ES-I3 (cell line): ENCODE results near the gene ICA1.

ENCODE experiments used
- H3K36me3 ChIP-seq: 2 replicates; pipeline ENCODE4 v1.6.1; 2013; ENCODE audit warnings: mild to moderate bottlenecking, low read length, control low read depth, moderate library complexity; ENCODE audit not compliant: insufficient read depth
- H3K4me1 ChIP-seq: 2 replicates; pipeline ENCODE4 v1.6.1; 2013; ENCODE audit warnings: mild to moderate bottlenecking, control low read depth, low read length; ENCODE audit not compliant: insufficient read depth
- H3K9ac ChIP-seq: 2 replicates; pipeline ENCODE4 v1.6.1; 2013; ENCODE audit warnings: low read depth, mild to moderate bottlenecking, low read length, moderate library complexity
- H3K9me3 ChIP-seq: 2 replicates; pipeline ENCODE4 v1.6.1; 2013; ENCODE audit warnings: mild to moderate bottlenecking, low read length, moderate library complexity; ENCODE audit not compliant: control insufficient read depth, insufficient read depth

Gene ICA1

GRCh38 chr7:8283968-8284367 lies 22.0 kb upstream of the ICA1 start:
- Histone ChIP-seq H3K4me1 (peaks cover 6% of the 10 kb centered on the region; the same call in 1 of the 2 replicates), H3K9ac (no peak overlapping the region), H3K36me3 (no peaks in the 10 kb centered on the region), H3K9me3 (no peaks in the 10 kb centered on the region)

- H3K4me1 ChIP-seq = peaks cover 6% of the 10 kb centered on the region; the same call in 1 of the 2 replicates
- H3K9ac ChIP-seq = no peak overlapping the region
- no peaks in the 10 kb centered on the region for H3K36me3 ChIP-seq
- H3K9me3 ChIP-seq = no peaks in the 10 kb centered on the region
Measured at GRCh38 chr7:8282871-8283270, 20.9 kb upstream of the ICA1 start.

- peaks cover under 1% of the 10 kb centered on the region; the same call in 1 of the 2 replicates for H3K4me1 ChIP-seq
- H3K9me3 ChIP-seq = no peaks in the 10 kb centered on the region
- no peaks in the 10 kb centered on the region for H3K36me3 ChIP-seq
- no peak overlapping the region for H3K9ac ChIP-seq
Measured at GRCh38 chr7:8282162-8282561, 20.2 kb upstream of the ICA1 start.

- Histone ChIP-seq H3K36me3 (no peaks in the 10 kb centered on the region), H3K4me1 (no peaks in the 10 kb centered on the region), H3K9me3 (no peaks in the 10 kb centered on the region), H3K9ac (no peak overlapping the region)
Measured at GRCh38 chr7:8278183-8278582, 16.2 kb upstream of the ICA1 start.

GRCh38 chr7:8277394-8277982 lies 15.5 kb upstream of the ICA1 start:
- H3K9me3 ChIP-seq = no peaks in the 10 kb centered on the region
- H3K4me1 ChIP-seq = no peaks in the 10 kb centered on the region
- no peaks in the 10 kb centered on the region for H3K36me3 ChIP-seq
- H3K9ac ChIP-seq = no peak overlapping the region

- Histone ChIP-seq H3K9ac (no peak overlapping the region), H3K36me3 (no peaks in the 10 kb centered on the region), H3K9me3 (no peaks in the 10 kb centered on the region), H3K4me1 (no peaks in the 10 kb centered on the region)
Measured at GRCh38 chr7:8274589-8274988, 12.6 kb upstream of the ICA1 start.

- no peaks in the 10 kb centered on the region for H3K9me3 ChIP-seq
- no peak overlapping the region for H3K9ac ChIP-seq
- H3K36me3 ChIP-seq = no peaks in the 10 kb centered on the region
- H3K4me1 ChIP-seq = no peaks in the 10 kb centered on the region
Measured at GRCh38 chr7:8271960-8272359, 10.0 kb upstream of the ICA1 start.

- no peaks in the 10 kb centered on the region for H3K36me3 ChIP-seq
- H3K9ac ChIP-seq = peak overlapping the region; percentile 71; the same call in 1 of the 2 replicates
- no peaks in the 10 kb centered on the region for H3K9me3 ChIP-seq
- H3K4me1 ChIP-seq = no peaks in the 10 kb centered on the region
Measured at GRCh38 chr7:8263048-8263447, 1.1 kb upstream of the ICA1 start.

GRCh38 chr7:8260871-8261694 lies 884 bp downstream of the ICA1 start:
- no peaks in the 10 kb centered on the region for H3K4me1 ChIP-seq
- H3K9ac ChIP-seq = peak overlapping the region; percentile 71
- no peaks in the 10 kb centered on the region for H3K36me3 ChIP-seq
- no peaks in the 10 kb centered on the region for H3K9me3 ChIP-seq

- H3K9me3 ChIP-seq = no peaks in the 10 kb centered on the region
- H3K36me3 ChIP-seq = no peaks in the 10 kb centered on the region
- H3K9ac ChIP-seq = no peak overlapping the region
- H3K4me1 ChIP-seq = no peaks in the 10 kb centered on the region
Measured at GRCh38 chr7:8259586-8260222, 2.3 kb downstream of the ICA1 start.

GRCh38 chr7:8258734-8259133 lies 3.2 kb downstream of the ICA1 start:
- Histone ChIP-seq H3K9me3 (no peaks in the 10 kb centered on the region), H3K4me1 (0 out of 2 replicates have a peak, but pooled peaks cover 4% of the 10 kb centered on the region), H3K36me3 (no peaks in the 10 kb centered on the region), H3K9ac (no peak overlapping the region)

GRCh38 chr7:8258166-8258565 lies 3.8 kb downstream of the ICA1 start:
- no peak overlapping the region for H3K9ac ChIP-seq
- no peaks in the 10 kb centered on the region for H3K9me3 ChIP-seq
- 0 out of 2 replicates have a peak, but pooled peaks cover 4% of the 10 kb centered on the region for H3K4me1 ChIP-seq
- H3K36me3 ChIP-seq = no peaks in the 10 kb centered on the region

- Histone ChIP-seq H3K4me1 (0 out of 2 replicates have a peak, but pooled peaks cover 4% of the 10 kb centered on the region), H3K9me3 (no peaks in the 10 kb centered on the region), H3K9ac (no peak overlapping the region), H3K36me3 (no peaks in the 10 kb centered on the region)
Measured at GRCh38 chr7:8255680-8256655, 6.0 kb downstream of the ICA1 start.

- Histone ChIP-seq H3K9ac (no peak overlapping the region), H3K36me3 (no peaks in the 10 kb centered on the region), H3K9me3 (no peaks in the 10 kb centered on the region), H3K4me1 (0 out of 2 replicates have a peak, but pooled peaks cover 4% of the 10 kb centered on the region)
Measured at GRCh38 chr7:8254667-8255066, 7.3 kb downstream of the ICA1 start.
